ENCODE results near the gene YY1.

GRCh38 chr14:100211366-100211765 lies 27.6 kb upstream of the YY1 start:
- TF ChIP-seq, protein P1, sequence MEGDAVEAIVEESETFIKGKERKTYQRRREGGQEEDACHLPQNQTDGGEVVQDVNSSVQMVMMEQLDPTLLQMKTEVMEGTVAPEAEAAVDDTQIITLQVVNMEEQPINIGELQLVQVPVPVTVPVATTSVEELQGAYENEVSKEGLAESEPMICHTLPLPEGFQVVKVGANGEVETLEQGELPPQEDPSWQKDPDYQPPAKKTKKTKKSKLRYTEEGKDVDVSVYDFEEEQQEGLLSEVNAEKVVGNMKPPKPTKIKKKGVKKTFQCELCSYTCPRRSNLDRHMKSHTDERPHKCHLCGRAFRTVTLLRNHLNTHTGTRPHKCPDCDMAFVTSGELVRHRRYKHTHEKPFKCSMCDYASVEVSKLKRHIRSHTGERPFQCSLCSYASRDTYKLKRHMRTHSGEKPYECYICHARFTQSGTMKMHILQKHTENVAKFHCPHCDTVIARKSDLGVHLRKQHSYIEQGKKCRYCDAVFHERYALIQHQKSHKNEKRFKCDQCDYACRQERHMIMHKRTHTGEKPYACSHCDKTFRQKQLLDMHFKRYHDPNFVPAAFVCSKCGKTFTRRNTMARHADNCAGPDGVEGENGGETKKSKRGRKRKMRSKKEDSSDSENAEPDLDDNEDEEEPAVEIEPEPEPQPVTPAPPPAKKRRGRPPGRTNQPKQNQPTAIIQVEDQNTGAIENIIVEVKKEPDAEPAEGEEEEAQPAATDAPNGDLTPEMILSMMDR (tag by site-specific recombination; IDR thresholded peaks at IDR 0.05), result no peak
- no peak for TF ChIP-seq ZNF768 (tag by site-specific recombination; IDR thresholded peaks at IDR 0.05)
- no peak for TF ChIP-seq ZNF146 (tag by site-specific recombination; IDR thresholded peaks at IDR 0.05)
- TF ChIP-seq ZNF324 (tag by site-specific recombination; IDR thresholded peaks at IDR 0.05), result no peak
- no peak for TF ChIP-seq ZNF335 (tag by site-specific recombination; conservative IDR thresholded peaks at IDR 0.05)
- TF ChIP-seq REST (tag by site-specific recombination; IDR thresholded peaks at IDR 0.05), result no peak
- TF ChIP-seq ZNF660 (tag by site-specific recombination; IDR thresholded peaks at IDR 0.05), result no peak
- no peak for TF ChIP-seq ZNF133 (tag by site-specific recombination; IDR thresholded peaks at IDR 0.05)
- TF ChIP-seq ZNF529 (tag by site-specific recombination; IDR thresholded peaks at IDR 0.05; ENCODE audit: insufficient replicate concordance), result no peak
- TF ChIP-seq MEIS1 (CRISPR knock-in tag; IDR thresholded peaks at IDR 0.05; ENCODE audit: borderline replicate concordance), result no peak
- no peak for TF ChIP-seq YY1 (tag by site-specific recombination; IDR thresholded peaks at IDR 0.05)

Data from HEK293 (cell line).